ENCODE data around the gene ILDR2.

GRCh38 chr1:167016100-167016750 is 40.9 kb upstream of the ILDR2 start:
- TF ChIP-seq POLR2AphosphoS5 (IDR thresholded peaks at IDR 0.05; ENCODE audit: low read depth, low read length) (no peak), POLR2A (IDR thresholded peaks at IDR 0.05; ENCODE audit: low read depth, low read length) (no peak)
